ENCODE measurements around the gene GOSR1. TPM values are rescaled to one million over a fixed set of nuclear protein-coding genes. Genes with fewer than 3 reads are reported as not detected.
"Not testable (repeated sequence)": the region's sequence is repeated elsewhere in the genome, so short reads cannot be mapped to it uniquely, and the experiment has no call there.

The GOSR1 gene
- total and polyA plus RNA-seq, 12 donors: 7.9 to 43.9 (median 32.2) TPM

DNA sequence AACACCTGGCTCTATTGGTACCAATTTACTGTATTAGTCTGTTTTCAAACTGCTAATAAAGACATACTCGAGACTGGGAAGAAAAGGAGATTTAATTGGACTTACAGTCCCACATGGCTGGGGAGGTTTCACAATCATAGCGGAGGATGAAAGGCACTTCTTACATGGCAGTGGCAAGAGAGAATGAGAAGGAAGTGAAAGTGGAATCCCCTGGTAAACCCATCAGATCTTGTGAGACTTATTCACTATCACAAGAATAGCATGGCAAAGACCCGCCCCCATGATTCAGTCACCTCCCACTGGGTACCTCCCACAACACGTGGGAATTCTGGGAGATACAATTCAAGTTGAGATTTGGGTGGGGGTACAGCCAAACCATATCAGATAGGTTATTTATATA is 22.6 kb upstream of the GOSR1 start:
- WGBS, 2 donors: 90 to 94% methylated on average over 4 of the region's 4 CpGs
- Histone ChIP-seq H3K9me3 (peaks cover 0 to 5% (median 0%) of the 10 kb centered on the region in 11 donors), H3K27me3 (no peaks in the 10 kb centered on the region), H3K36me3 (peaks cover 0 to 94% (median 40%) of the 10 kb centered on the region in 9 donors), H3K4me3 (no peak overlapping the region), H3K27ac (no peak overlapping the region), H3K4me1 (peaks cover 0 to 4% (median 0%) of the 10 kb centered on the region in 9 donors)
- ATAC-seq: no peak
- TF ChIP-seq, protein P1, sequence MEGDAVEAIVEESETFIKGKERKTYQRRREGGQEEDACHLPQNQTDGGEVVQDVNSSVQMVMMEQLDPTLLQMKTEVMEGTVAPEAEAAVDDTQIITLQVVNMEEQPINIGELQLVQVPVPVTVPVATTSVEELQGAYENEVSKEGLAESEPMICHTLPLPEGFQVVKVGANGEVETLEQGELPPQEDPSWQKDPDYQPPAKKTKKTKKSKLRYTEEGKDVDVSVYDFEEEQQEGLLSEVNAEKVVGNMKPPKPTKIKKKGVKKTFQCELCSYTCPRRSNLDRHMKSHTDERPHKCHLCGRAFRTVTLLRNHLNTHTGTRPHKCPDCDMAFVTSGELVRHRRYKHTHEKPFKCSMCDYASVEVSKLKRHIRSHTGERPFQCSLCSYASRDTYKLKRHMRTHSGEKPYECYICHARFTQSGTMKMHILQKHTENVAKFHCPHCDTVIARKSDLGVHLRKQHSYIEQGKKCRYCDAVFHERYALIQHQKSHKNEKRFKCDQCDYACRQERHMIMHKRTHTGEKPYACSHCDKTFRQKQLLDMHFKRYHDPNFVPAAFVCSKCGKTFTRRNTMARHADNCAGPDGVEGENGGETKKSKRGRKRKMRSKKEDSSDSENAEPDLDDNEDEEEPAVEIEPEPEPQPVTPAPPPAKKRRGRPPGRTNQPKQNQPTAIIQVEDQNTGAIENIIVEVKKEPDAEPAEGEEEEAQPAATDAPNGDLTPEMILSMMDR (IDR thresholded peaks at IDR 0.05): no peak
- no peak for DNase-seq
- intact Hi-C loops (cut with DNase I): no loop called here

DNA sequence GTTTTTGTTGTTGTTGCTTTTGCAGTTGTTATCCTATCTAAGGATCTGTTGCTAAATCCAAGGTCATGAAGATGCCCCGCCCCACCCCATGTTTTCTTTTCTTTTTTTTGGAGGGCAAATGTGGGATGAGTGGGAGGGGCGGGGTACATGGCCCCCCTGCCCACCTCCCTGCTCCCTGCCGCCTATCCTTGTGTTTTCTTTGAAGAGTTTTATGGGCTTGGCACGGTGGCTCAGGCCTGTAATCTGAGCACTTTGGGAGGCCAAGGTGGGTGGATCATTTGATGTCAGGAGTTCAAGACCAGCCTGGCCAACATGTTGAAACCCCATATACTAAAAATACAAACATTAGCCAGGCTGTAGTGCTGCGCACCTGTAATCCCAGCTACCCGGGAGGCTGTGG is 18.8 kb upstream of the GOSR1 start:
- H3K4me3 ChIP-seq: no peak overlapping the region
- peaks cover 0 to 5% (median 0%) of the 10 kb centered on the region in 11 donors for H3K9me3 ChIP-seq
- peaks cover 0 to 85% (median 41%) of the 10 kb centered on the region in 9 donors for H3K36me3 ChIP-seq
- no peaks in the 10 kb centered on the region for H3K4me1 ChIP-seq
- TF ChIP-seq, protein P1 (IDR thresholded peaks at IDR 0.05): no peak
- H3K27me3 ChIP-seq: no peaks in the 10 kb centered on the region
- DNase-seq (no peak), ATAC-seq (no peak)
- intact Hi-C loops (cut with DNase I): no loop called here
- WGBS, 2 donors: 91 to 95% methylated on average over 6 of the region's 6 CpGs
- no peak overlapping the region for H3K27ac ChIP-seq

DNA sequence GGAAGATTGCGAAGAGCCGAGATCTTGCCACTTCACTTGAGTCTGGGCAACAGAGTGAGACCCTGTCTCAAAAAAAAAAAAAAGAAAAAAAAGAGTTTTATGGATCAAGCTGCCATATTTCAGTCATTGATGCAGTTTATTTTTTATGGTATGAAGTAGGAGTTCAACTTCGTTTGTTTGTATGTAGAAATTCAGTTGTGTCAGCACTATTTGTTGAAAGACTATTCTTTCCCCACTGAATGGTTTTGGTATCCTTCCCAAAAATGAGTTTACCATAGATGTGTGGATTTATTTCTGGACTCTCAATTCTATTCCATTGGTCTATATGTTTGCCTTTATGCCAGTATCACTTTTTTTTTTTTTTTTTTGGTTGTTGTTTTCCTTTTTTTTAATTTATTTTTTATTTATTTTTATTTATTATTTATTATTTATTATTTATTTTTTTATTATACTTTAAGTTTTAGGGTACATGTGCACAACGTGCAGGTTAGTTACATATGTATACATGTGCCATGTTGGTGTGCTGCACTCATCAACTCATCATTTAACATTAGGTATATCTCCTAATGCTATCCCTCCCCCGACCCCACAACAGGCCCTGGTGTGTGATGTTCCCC is 18.3 kb upstream of the GOSR1 start:
- H3K36me3 ChIP-seq: peaks cover 0 to 85% (median 41%) of the 10 kb centered on the region in 9 donors
- H3K4me1 ChIP-seq; H3K4me3 ChIP-seq; H3K27ac ChIP-seq; H3K9me3 ChIP-seq; H3K27me3 ChIP-seq; intact Hi-C loops (cut with DNase I); ATAC-seq; DNase-seq: not testable (repeated sequence)
- WGBS, 2 donors: 90 to 97% methylated on average over 5 of the region's 5 CpGs

DNA sequence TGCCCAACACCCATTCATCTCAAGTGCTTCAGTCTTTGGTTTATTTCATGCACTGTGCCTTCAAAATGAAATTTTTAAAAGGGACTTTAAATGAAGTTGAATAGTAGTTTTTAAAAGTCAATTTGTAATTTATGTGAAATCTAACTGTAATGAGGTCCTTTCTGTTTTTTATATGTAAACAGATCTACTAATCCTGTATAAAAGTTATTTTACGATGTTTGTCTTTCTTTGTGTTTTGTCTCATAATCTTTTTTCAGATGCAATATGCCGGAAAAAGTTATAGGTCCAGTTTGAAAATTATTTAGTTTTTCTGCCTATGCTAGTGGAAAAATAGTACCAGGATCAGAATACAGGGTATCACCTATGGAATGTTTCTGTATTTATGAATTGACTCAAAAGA is 8.7 kb upstream of the GOSR1 start:
- peaks cover 0 to 41% (median 9%) of the 10 kb centered on the region in 9 donors for H3K36me3 ChIP-seq
- TF ChIP-seq, protein P1 (IDR thresholded peaks at IDR 0.05): no peak
- intact Hi-C loops (cut with DNase I): no loop called here
- ATAC-seq (no peak), DNase-seq (no peak)
- no peak overlapping the region for H3K27ac ChIP-seq
- H3K4me3 ChIP-seq: no peak overlapping the region
- H3K27me3 ChIP-seq: no peaks in the 10 kb centered on the region
- no peaks in the 10 kb centered on the region for H3K9me3 ChIP-seq
- peaks cover 0 to 8% (median 4%) of the 10 kb centered on the region in 9 donors for H3K4me1 ChIP-seq
- 98 to 100% methylated on average over 2 of the region's 2 CpGs for WGBS, 2 donors

DNA sequence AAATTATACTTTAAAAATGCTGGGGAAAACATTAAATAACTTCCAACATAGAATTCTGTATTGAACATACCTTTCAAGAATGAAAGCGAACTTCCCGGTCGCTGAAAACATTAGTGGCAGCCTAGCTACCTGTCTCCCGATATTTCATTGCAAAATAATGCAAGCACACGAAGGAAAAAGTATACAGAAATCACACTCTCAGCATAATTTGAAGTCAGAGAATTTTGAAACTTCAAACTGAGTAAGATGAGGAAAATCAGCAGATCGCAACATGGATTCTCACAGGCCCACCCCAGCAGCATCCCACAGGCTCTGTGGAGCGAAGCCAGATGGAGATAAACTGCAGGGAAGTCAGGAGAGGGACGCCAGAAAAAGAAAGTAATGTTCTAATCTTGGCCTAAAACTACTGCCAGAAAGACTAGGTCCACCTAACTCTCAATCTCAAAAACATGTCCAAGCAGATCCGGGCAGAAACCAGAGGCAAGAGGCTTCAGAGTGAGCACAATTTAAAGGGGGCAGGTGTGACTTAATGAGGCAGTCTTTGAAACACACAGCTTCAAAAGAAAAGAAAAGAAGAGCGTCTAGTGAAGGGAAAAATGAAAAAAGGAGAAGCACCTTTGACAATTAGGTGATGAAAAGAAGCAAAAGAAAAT is 4.8 kb upstream of the GOSR1 start:
- no peak for ATAC-seq
- WGBS, 2 donors: 55 to 60% methylated on average over 10 of the region's 10 CpGs
- H3K27me3 ChIP-seq: no peaks in the 10 kb centered on the region
- peaks cover 0 to 2% (median 0%) of the 10 kb centered on the region in 9 donors for H3K36me3 ChIP-seq
- intact Hi-C loops (cut with DNase I): loop anchor here in 2 of 10 donors (10.0 kb wide), 2 partner anchors 122 to 128 kb away; no protein-coding TSS in a partner anchor
- TF ChIP-seq, protein P1 (IDR thresholded peaks at IDR 0.05): no peak
- H3K9me3 ChIP-seq: no peaks in the 10 kb centered on the region
- H3K4me3 ChIP-seq: no peak overlapping the region
- H3K4me1 ChIP-seq: peaks cover 0 to 16% (median 12%) of the 10 kb centered on the region in 9 donors
- DNase-seq: no peak
- H3K27ac ChIP-seq: no peak overlapping the region
